Astrocyte of the spinal cord (primary cell): Measurements from ENCODE around the gene UPB1.

Source experiments
- DNase-seq: peaks from one replicate; pipeline ENCODE4 v3.0.0; 2011; ENCODE audit warnings: low read depth, low spot score
- H3K4me3 ChIP-seq: 2 replicates; pipeline ENCODE4 v1.5.1; 2011; ENCODE audit warnings: low read depth, mild to moderate bottlenecking, low read length, moderate library complexity
- CTCF ChIP-seq: IDR thresholded peaks from 2 replicates; pipeline ENCODE4 v1.5.1; 2012; ENCODE audit warnings: low read depth, mild to moderate bottlenecking, low read length, inconsistent platforms
- in situ Hi-C: cut with HindIII; loops from 2 replicates; pipeline ENCODE4 v1.10.0; 2017; ENCODE audit warnings: low sequenced_read_pairs

UPB1 gene

GRCh38 chr22:24553597-24554312 is 58.6 kb downstream of the UPB1 start:
- in situ Hi-C loops, result no loop called here
- no peak for TF ChIP-seq CTCF
- DNase-seq, result peak; percentile 3
- H3K4me3 ChIP-seq, result peak overlapping the region; percentile 74

- no peak for TF ChIP-seq CTCF
- DNase-seq, result peak; percentile 27
- peak within 1 kb of the TSS; percentile 74 for H3K4me3 ChIP-seq
- in situ Hi-C loops, result no loop called here
These were observed 59.4 kb downstream of the UPB1 start, which contains the start of gene GUCD1 for GRCh38 chr22:24554313-24555164. Gene GUCD1 (minus strand): TSS chr22:24555138. CDS start chr22:24554991, 147 bp downstream.

- peak; percentile 99 for DNase-seq
- in situ Hi-C loops, result no loop called here
- TF ChIP-seq CTCF, result no peak
- peak within 1 kb of the TSS; percentile 74 for H3K4me3 ChIP-seq
These were observed 60.3 kb downstream of the UPB1 start, which contains the start of gene SNRPD3 for GRCh38 chr22:24555165-24556039. Gene SNRPD3 (plus strand): TSS chr22:24555999. CDS start chr22:24557675, 1,676 bp downstream.

- H3K4me3 ChIP-seq, result no peak overlapping the region
- in situ Hi-C loops, result no loop called here
- DNase-seq, result no peak
- TF ChIP-seq CTCF, result no peak
These were observed 64.3 kb downstream of the UPB1 start for GRCh38 chr22:24559471-24559870.

- no peak overlapping the region for H3K4me3 ChIP-seq
- no peak for DNase-seq
- in situ Hi-C loops, result no loop called here
- TF ChIP-seq CTCF, result no peak
These were observed 68.1 kb downstream of the UPB1 start for GRCh38 chr22:24563246-24563645.
